GM12873 (cell line): ENCODE measurements around the gene CLEC16A.

Experiments used
- TF ChIP-seq, protein P1 (sequence below): IDR thresholded peaks from 2 replicates; pipeline ENCODE4 v1.5.1; 2012; ENCODE audit warnings: low read depth, mild to moderate bottlenecking, moderate library complexity, low read length, control low read depth; ENCODE audit not compliant: insufficient read depth; ENCODE audit errors: missing control alignments

CLEC16A gene

DNA sequence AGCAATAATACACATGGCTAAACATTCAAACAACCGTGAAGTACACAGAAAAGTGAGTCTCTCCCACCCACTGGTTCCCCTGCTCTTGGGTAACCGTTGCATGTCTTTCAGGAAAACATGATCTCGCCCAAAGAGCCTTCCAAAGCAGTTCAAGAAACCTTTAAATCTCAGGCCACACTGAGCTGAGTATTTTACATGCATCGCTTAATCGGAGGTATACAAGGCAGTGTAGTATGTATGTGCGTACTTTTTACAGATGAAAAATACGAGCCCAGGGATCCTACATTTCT is 1.4 kb upstream of the CLEC16A start:
- TF ChIP-seq, protein P1, sequence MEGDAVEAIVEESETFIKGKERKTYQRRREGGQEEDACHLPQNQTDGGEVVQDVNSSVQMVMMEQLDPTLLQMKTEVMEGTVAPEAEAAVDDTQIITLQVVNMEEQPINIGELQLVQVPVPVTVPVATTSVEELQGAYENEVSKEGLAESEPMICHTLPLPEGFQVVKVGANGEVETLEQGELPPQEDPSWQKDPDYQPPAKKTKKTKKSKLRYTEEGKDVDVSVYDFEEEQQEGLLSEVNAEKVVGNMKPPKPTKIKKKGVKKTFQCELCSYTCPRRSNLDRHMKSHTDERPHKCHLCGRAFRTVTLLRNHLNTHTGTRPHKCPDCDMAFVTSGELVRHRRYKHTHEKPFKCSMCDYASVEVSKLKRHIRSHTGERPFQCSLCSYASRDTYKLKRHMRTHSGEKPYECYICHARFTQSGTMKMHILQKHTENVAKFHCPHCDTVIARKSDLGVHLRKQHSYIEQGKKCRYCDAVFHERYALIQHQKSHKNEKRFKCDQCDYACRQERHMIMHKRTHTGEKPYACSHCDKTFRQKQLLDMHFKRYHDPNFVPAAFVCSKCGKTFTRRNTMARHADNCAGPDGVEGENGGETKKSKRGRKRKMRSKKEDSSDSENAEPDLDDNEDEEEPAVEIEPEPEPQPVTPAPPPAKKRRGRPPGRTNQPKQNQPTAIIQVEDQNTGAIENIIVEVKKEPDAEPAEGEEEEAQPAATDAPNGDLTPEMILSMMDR: no peak

DNA sequence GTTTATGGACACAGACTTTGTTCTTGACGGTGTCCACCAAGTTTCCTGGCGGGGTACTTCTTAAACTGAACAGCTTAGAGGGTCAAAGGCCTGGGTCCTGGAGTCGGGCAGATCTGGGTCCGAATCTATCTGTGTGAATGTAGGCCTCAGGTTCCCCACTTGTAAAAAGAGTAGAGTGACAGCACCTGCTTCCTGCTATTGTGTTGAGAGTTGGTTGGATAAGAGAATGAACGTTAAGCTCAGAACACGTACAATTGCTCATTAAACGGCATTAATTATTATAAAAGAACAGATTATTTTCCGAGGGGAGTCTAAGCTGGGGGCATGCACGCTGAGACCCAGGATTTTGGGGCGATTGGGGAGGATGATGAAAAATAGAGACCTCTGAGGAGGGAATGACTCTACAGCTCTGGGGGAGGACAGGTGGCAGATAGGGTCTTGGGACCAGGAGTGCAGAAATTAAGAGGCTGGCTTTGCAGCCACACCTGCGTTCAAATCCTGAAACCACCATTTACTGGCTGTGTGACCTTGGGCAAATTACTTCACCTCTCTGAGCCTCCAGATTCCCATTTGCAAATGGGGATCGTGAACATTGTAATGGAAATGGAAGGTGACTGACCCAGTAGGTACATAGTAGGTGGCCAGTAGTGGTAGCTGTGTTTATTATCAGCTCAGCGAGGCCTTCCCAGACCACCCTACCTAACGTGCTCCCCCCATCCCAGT is 862 bp downstream of the CLEC16A start:
- TF ChIP-seq, protein P1: no peak

DNA sequence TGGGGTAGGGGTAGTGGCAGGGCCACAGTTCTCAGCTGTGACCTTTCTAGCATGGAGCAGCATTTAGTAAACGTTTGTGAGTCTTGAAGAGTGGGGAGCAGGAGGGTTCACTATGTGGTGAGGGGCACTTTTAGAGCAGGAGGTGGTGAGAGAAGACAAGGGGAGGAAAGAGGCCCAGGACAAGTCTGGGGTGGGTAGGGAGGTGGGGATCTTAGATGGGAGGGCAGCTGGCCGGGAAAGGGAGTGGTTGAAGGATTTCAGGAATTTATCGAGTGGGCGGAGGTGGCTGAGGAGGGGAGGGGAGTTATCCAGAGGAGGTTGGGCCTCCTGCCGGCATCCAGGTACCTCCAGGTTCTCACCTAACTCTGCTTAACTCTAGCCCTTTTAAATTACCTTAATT is 1.9 kb downstream of the CLEC16A start:
- TF ChIP-seq, protein P1: no peak

DNA sequence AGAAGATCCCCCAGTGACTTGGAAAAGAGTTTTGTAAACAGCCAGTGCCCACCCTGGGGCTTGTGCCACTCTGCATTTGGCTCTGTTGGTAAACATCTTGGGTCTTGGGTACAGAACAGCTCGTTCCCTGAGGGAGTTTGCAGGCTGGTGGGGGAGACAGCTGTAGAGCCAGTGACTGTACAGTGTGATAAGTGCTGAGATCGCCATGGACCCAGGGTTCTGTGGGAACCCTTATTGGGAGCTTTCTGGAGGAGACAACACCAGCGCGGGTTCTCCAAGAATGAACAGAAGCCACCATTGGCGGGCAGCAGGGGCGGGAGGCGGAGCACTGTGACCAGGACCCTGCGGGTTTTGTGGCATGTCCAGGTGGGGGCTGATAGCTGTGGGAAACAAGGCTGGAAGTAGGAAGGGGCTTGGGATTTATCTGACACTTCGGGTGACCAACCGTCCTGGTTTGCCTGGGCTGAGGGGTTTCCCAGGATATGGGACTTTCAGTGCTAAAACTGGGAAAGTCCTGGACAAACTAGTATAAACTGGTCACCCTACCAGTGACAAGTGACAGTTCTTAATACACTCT is 2.9 kb downstream of the CLEC16A start:
- TF ChIP-seq, protein P1: no peak

DNA sequence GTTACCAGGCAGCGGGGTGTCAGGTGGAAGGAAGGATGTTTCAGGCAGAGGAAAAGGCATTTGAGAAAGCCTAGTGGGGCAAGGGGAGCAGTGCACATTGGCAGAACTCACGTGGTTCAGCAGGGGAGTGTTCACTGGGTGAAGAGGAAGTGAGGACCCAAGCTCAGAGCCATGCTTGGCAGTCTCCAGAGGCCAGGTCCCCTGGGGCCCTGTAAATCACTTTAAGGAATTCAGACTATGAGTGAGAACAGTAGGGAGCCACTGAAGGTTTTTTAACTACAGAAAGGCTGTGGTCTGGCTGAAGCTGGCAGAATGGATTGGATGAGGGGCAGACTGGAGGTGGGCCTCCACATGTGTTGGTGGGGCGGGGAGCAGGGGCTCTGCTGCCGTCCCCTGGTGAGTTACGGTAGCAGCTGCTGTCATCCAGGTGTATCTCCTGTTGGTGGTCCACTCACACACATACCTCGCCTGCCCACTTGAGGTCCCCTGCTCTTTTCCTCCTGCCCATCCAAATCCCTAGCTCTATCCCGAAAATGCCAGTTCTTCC is 5.1 kb downstream of the CLEC16A start:
- TF ChIP-seq, protein P1: peak; percentile 52

DNA sequence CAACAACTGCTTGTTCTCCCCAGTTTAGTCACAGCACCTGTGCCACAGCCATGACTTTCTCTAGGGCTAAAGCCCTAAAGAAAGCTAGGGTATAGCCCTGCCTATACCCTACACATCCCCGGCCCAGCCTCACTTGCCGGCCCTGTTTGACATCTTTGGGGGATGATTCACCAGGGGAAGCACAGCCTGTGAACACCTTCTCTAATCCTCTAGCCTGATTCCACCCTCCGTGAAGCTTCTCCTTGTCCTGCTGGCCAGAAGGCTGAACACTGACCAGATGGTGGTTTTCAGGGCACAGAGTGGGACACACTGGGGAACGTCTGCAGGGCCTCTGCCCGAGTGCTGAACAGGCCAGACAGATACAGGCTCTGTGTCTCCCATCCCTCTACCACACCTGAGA is 6.0 kb downstream of the CLEC16A start:
- TF ChIP-seq, protein P1: no peak

DNA sequence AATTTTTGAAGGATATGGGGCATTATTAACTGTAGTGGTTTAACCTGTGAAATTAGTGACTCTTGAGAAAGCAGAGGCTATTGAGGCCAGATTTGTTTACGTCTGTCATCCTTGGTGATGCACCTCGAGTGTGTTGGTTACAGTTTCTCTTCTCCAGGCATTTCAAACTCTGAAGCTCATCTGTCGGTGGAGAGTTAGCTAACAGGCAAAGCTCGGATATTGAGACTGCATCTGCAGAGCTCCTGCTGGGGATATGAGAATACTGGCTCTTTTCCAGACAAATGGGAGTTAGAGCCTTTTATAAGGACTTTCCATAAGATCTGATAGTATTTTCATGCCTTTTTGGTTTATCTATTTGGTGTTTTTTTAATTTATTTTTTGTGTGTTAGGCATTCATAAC is 6.7 kb downstream of the CLEC16A start:
- TF ChIP-seq, protein P1: no peak
